ENCODE measurements around the gene POFUT1. TPM values are rescaled to one million over a fixed set of nuclear protein-coding genes. Genes with fewer than 3 reads are reported as not detected.

The POFUT1 gene
- total RNA-seq, 1 donor from 2014 or later: 60.6 TPM

DNA sequence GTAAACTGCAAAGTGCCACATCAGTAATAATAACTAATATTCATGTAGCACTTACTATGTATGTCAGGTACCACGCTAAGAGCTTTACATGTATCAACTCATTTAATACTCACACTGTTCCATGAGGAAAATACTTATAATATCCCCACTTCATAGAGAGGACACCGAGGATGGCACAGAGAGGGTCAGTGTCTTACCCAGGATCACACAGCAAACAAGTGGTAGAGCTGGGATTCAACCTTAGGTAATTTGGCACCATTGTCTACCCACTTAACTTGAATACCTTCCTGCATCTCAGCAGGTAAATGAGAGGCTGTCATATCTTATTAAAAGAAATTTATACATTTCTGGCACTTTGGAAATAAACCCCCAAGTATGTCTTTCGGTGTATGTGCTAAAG lies 8.0 kb downstream of the POFUT1 start:
- Histone ChIP-seq H3K27me3 (ENCODE audit: insufficient read depth, low read length) (no peaks in the 10 kb centered on the region), H4K20me1 (ENCODE audit: insufficient read depth, low read length) (peaks cover 30% of the 10 kb centered on the region), H3K79me2 (ENCODE audit: insufficient read depth, low read length) (peaks cover 14% of the 10 kb centered on the region), H3K4me3 (ENCODE audit: insufficient read depth, low read depth, low read length) (no peak overlapping the region), H3K4me1 (ENCODE audit: insufficient read depth, low read length) (no peaks in the 10 kb centered on the region), H3K4me2 (ENCODE audit: low read length) (no peak overlapping the region), H3K36me3 (ENCODE audit: insufficient read depth, low read length) (peaks cover 46% of the 10 kb centered on the region), H3K9ac (ENCODE audit: low read length) (no peak overlapping the region), H3K27ac (ENCODE audit: low read depth, low read length) (no peak overlapping the region), H2AFZ (ENCODE audit: low read depth, low read length) (no peak overlapping the region), H3K9me3 (ENCODE audit: insufficient read depth, low read depth, low read length) (no peaks in the 10 kb centered on the region)
- DNase-seq (ENCODE audit: low read depth) (no peak), FAIRE-seq (no peak)
- H3K36me3 Mint-ChIP-seq (ENCODE audit: low read depth, unreplicated experiment): peaks cover 14% of the 10 kb centered on the region
- no peak overlapping the region for H3K27ac Mint-ChIP-seq (ENCODE audit: unreplicated experiment)
- no peaks in the 10 kb centered on the region for H3K4me1 Mint-ChIP-seq (ENCODE audit: low read depth, unreplicated experiment)
- no peak for TF ChIP-seq EZH2 (IDR thresholded peaks at IDR 0.05; ENCODE audit: insufficient read depth, low read length)
- TF ChIP-seq CTCF (IDR thresholded peaks at IDR 0.05; ENCODE audit: insufficient read depth, low read depth, low read length): no peak
- H3K9me3 Mint-ChIP-seq (ENCODE audit: unreplicated experiment): no peaks in the 10 kb centered on the region
- H3K4me3 Mint-ChIP-seq (ENCODE audit: unreplicated experiment): no peak overlapping the region
- H3K27me3 Mint-ChIP-seq (ENCODE audit: low read depth, unreplicated experiment): no peaks in the 10 kb centered on the region

DNA sequence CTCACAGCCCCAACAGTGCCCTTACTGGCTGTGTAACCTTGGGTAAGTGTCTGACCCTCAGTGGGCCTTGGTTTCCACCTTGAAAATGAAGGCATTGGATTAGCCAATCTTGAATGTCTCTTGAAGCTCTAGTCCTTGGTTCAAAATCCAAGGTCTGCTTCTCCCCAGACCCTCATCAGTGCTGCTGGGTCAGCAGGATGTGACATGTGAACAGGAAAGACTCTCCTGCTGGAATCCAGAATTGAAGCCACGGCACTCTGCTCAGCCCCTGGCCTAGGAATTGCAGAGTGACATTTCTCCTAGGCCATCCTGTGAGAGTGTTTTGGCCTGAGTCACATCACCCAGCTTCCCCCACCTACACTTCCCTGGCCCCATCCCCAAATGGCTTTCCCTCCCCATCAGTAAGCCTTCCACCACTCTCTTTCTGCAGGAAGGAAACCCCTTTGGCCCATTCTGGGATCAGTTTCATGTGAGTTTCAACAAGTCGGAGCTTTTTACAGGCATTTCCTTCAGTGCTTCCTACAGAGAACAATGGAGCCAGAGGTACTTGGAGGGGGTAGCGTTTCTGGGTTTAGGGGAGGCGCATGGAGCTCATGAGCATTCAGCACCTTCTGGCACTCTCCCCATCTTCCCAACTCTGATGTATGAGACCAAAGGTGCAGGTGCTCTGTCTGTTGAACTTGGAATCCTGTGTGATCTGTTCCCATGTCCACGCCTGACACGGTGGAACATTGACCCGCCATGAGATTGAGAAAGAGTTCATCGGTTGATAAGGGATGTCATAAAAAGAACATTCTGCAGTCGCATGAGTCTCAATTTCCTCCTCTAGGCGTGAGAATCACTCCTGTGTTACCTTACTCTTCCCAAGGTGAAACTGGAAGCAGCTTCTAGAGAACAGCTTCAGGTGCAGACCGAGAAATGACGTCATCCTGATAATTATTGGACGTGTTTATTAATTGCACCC lies 8.8 kb downstream of the POFUT1 start:
- peak overlapping the region; percentile 41 for H3K4me3 Mint-ChIP-seq (ENCODE audit: unreplicated experiment)
- no peaks in the 10 kb centered on the region for H3K4me1 Mint-ChIP-seq (ENCODE audit: low read depth, unreplicated experiment)
- FAIRE-seq (no peak), DNase-seq (ENCODE audit: low read depth) (no peak)
- H3K9me3 Mint-ChIP-seq (ENCODE audit: unreplicated experiment): no peaks in the 10 kb centered on the region
- H3K27ac Mint-ChIP-seq (ENCODE audit: unreplicated experiment): no peak overlapping the region
- Histone ChIP-seq H3K4me1 (ENCODE audit: insufficient read depth, low read length) (no peaks in the 10 kb centered on the region), H3K4me2 (ENCODE audit: low read length) (no peak overlapping the region), H3K36me3 (ENCODE audit: insufficient read depth, low read length) (peaks cover 44% of the 10 kb centered on the region), H3K27me3 (ENCODE audit: insufficient read depth, low read length) (no peaks in the 10 kb centered on the region), H3K9me3 (ENCODE audit: insufficient read depth, low read depth, low read length) (no peaks in the 10 kb centered on the region), H3K27ac (ENCODE audit: low read depth, low read length) (no peak overlapping the region), H4K20me1 (ENCODE audit: insufficient read depth, low read length) (peaks cover 29% of the 10 kb centered on the region), H2AFZ (ENCODE audit: low read depth, low read length) (no peak overlapping the region), H3K9ac (ENCODE audit: low read length) (no peak overlapping the region), H3K4me3 (ENCODE audit: insufficient read depth, low read depth, low read length) (no peak overlapping the region), H3K79me2 (ENCODE audit: insufficient read depth, low read length) (peaks cover 10% of the 10 kb centered on the region)
- H3K36me3 Mint-ChIP-seq (ENCODE audit: low read depth, unreplicated experiment): peaks cover 17% of the 10 kb centered on the region
- H3K27me3 Mint-ChIP-seq (ENCODE audit: low read depth, unreplicated experiment): no peaks in the 10 kb centered on the region
- TF ChIP-seq CTCF (IDR thresholded peaks at IDR 0.05; ENCODE audit: insufficient read depth, low read depth, low read length) (no peak), EZH2 (IDR thresholded peaks at IDR 0.05; ENCODE audit: insufficient read depth, low read length) (no peak)

All from astrocyte (in vitro differentiated cells and primary cell).